SK-N-SH (cell line): ENCODE results near the gene MDK.

ENCODE experiments used
- CTCF ChIP-seq: fragments of 200-600 bp; sonication (generic); IDR thresholded peaks from 2 replicates; pipeline ENCODE4 v1.6.1; 2017; ENCODE audit warnings: antibody characterized with exemption, mild to moderate bottlenecking, moderate library complexity
- EP300 ChIP-seq, 2 experiments: IDR thresholded peaks; 2 replicates each; pipeline versions ENCODE4 v1.4.0 to v1.6.1; 2012; ENCODE audit warnings: borderline replicate concordance in 1 of 2, low read depth in 1 of 2, low read length in 1 of 2
- MAX ChIP-seq: IDR thresholded peaks from 2 replicates; pipeline ENCODE4 v1.4.0; 2012; ENCODE audit warnings: low read depth
- TEAD4 ChIP-seq: IDR thresholded peaks from 2 replicates; pipeline ENCODE4 v1.4.0; 2012; ENCODE audit warnings: mild to moderate bottlenecking, borderline replicate concordance; ENCODE audit not compliant: insufficient read depth

GRCh38 chr11:46373787-46374740 is 7.4 kb upstream of the MDK start:
- TF ChIP-seq TEAD4, result no peak
- TF ChIP-seq EP300 (IDR thresholded peaks at IDR 0.05; ENCODE audit: borderline replicate concordance in 1 of 2, low read depth in 1 of 2, low read length in 1 of 2), result no peak
- no peak for TF ChIP-seq CTCF
- no peak for TF ChIP-seq MAX
